ENCODE data around the gene GPC6. TPM values are rescaled to one million over a fixed set of nuclear protein-coding genes. Genes with fewer than 3 reads are reported as not detected.

GPC6 gene
- total and polyA plus RNA-seq, 9 of the 15 experiments (the other 6 are each of a cell fraction or from before 2014, with no cell fraction given) = under 0.01 to 0.20 (median 0.01) TPM; not detected in 4

DNA sequence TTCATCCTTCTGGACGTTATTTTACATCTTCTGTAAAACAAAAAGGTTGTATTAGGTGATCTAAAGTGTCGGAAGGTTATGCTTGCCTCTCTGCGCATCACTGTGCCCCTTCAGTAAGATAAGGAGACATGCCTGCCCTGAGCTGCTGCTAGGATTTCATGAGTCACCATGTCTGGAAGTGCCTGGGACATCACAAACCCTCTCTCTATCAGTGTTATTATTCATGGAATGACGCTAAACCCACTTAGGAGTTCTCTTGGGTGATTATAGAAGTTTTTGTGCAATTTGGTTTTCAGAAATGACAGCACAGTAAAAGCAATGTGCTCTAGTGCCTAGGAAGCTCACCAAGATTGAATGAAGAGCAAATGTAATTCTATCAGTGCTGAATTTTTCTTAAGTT, 635.2 kb downstream of the GPC6 start:
- Histone ChIP-seq H3K9ac (ENCODE audit: insufficient read depth in 1 of 2, low read depth in 2 of 2, low read length in 2 of 2) (no peak overlapping the region), H4K20me1 (replicated peaks; ENCODE audit: control insufficient read depth, insufficient read depth, low read length) (no peaks in the 10 kb centered on the region), H3K4me2 (ENCODE audit: insufficient read depth, low read length) (no peak overlapping the region), H3K4me1 (replicated peaks in 1 of 2; ENCODE audit: control insufficient read depth in 2 of 2, insufficient read depth in 2 of 2, low read length in 2 of 2) (no peaks in the 10 kb centered on the region), H3K27ac (ENCODE audit: extremely low read depth, low read depth, low read length) (no peak overlapping the region), H2AFZ (ENCODE audit: low read depth, low read length) (no peak overlapping the region), H3K79me2 (ENCODE audit: control insufficient read depth, insufficient read depth, low read length) (no peaks in the 10 kb centered on the region), H3K9me1 (ENCODE audit: control insufficient read depth, insufficient read depth, low read length) (no peaks in the 10 kb centered on the region), H3K9me3 (replicated peaks; ENCODE audit: control insufficient read depth, insufficient read depth, low read depth, low read length) (no peaks in the 10 kb centered on the region), H3K27me3 (ENCODE audit: control insufficient read depth in 2 of 2, insufficient read depth in 2 of 2, low read length in 2 of 2) (no peaks in the 10 kb centered on the region), H3K36me3 (ENCODE audit: control insufficient read depth, insufficient read depth, low read length) (no peaks in the 10 kb centered on the region), H3K4me3 (no peak overlapping the region)
- ATAC-seq (no peak), DNase-seq (ENCODE audit: extremely low read depth in 1 of 4, low spot score in 3 of 4) (no peak), FAIRE-seq (no peak)
- in situ Hi-C loops (cut with MboI) (no loop called here), intact Hi-C loops (cut with micrococcal nuclease) (no loop called here)
- BruUV-seq (replicated peaks) = no TSS peak
- ChIA-PET CTCF (ENCODE audit: low intra/inter-chr PET ratio) (no interaction called here), POLR2A (no interaction called here)
- TF ChIP-seq, protein P1, sequence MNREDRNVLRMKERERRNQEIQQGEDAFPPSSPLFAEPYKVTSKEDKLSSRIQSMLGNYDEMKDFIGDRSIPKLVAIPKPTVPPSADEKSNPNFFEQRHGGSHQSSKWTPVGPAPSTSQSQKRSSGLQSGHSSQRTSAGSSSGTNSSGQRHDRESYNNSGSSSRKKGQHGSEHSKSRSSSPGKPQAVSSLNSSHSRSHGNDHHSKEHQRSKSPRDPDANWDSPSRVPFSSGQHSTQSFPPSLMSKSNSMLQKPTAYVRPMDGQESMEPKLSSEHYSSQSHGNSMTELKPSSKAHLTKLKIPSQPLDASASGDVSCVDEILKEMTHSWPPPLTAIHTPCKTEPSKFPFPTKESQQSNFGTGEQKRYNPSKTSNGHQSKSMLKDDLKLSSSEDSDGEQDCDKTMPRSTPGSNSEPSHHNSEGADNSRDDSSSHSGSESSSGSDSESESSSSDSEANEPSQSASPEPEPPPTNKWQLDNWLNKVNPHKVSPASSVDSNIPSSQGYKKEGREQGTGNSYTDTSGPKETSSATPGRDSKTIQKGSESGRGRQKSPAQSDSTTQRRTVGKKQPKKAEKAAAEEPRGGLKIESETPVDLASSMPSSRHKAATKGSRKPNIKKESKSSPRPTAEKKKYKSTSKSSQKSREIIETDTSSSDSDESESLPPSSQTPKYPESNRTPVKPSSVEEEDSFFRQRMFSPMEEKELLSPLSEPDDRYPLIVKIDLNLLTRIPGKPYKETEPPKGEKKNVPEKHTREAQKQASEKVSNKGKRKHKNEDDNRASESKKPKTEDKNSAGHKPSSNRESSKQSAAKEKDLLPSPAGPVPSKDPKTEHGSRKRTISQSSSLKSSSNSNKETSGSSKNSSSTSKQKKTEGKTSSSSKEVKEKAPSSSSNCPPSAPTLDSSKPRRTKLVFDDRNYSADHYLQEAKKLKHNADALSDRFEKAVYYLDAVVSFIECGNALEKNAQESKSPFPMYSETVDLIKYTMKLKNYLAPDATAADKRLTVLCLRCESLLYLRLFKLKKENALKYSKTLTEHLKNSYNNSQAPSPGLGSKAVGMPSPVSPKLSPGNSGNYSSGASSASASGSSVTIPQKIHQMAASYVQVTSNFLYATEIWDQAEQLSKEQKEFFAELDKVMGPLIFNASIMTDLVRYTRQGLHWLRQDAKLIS (CRISPR knock-in tag; IDR thresholded peaks at IDR 0.05) = no peak
- no peak for TF ChIP-seq ZNF507 (tag; conservative IDR thresholded peaks at IDR 0.05)
- TF ChIP-seq POLR3A (IDR thresholded peaks at IDR 0.05; ENCODE audit: borderline replicate concordance, extremely low read depth, insufficient read depth, insufficient read length) = no peak
- TF ChIP-seq ESRRA (IDR thresholded peaks at IDR 0.05; ENCODE audit: borderline replicate concordance, low read depth) = no peak
- no peak for TF ChIP-seq ZNF764 (CRISPR knock-in tag; IDR thresholded peaks at IDR 0.05; ENCODE audit: low read depth)
- no peak for TF ChIP-seq ZBED1 (IDR thresholded peaks at IDR 0.05)
- WGBS (ENCODE audit: insufficient coverage, low coverage, missing lambda C conversion rate) = 7% methylated on average over 3 of the region's 4 CpGs
